Gastroesophageal sphincter (tissue), 3 donors: ENCODE measurements around the gene MYO3B.

Experiments
- CTCF ChIP-seq, 4 experiments: fragments of 200-600 bp in 2 of 4; fragments of 450-650 bp in 2 of 4; sonication (generic) in 1 of 4; IDR thresholded peaks; one replicate each; pipeline ENCODE4 v1.5.1; 2017 to 2019; ENCODE audit warnings: antibody characterized with exemption in 4 of 4, mild to moderate bottlenecking in 2 of 4, moderate library complexity in 2 of 4
- POLR2A ChIP-seq, 2 donors: fragments of 450-650 bp; IDR thresholded peaks; one replicate each; pipeline ENCODE4 v1.6.1; 2017; ENCODE audit warnings: antibody characterized with exemption in 2 of 2, mild to moderate bottlenecking in 2 of 2, moderate library complexity in 1 of 2

- no peak for TF ChIP-seq CTCF (IDR thresholded peaks at IDR 0.05)
- no peak for TF ChIP-seq POLR2A (IDR thresholded peaks at IDR 0.05)
Measured at GRCh38 chr2:170486730-170487129, 308.8 kb downstream of the MYO3B start.
